Liver (tissue), 9 donors: ENCODE results near the gene MPC1. TPM values are rescaled to one million over a fixed set of nuclear protein-coding genes. Genes with fewer than 3 reads are reported as not detected.

Source experiments
- DNase-seq: peaks from one replicate; pipeline ENCODE4 v3.0.0-alpha.2; 2017; ENCODE audit warnings: low spot score
- H3K27ac ChIP-seq, 2 donors: one replicate each; pipeline ENCODE4 v1.7.0; 2013; ENCODE audit warnings: inconsistent platforms in 2 of 2, low read length in 2 of 2, control low read depth in 1 of 2, low read depth in 1 of 2, mild to moderate bottlenecking in 1 of 2
- H3K27me3 ChIP-seq, 4 donors: one replicate each; pipeline versions ENCODE4 v1.6.1 to v1.7.0; 2013; ENCODE audit warnings: low read length in 3 of 4, inconsistent platforms in 1 of 4, mild to moderate bottlenecking in 1 of 4, moderate library complexity in 1 of 4; ENCODE audit not compliant: control insufficient read depth in 4 of 4, insufficient read depth in 4 of 4
- H3K36me3 ChIP-seq, 4 donors: one replicate each; pipeline versions ENCODE4 v1.6.1 to v1.7.0; 2013; ENCODE audit warnings: low read length in 3 of 4, mild to moderate bottlenecking in 3 of 4, low read depth in 1 of 4, moderate library complexity in 1 of 4; ENCODE audit not compliant: control insufficient read depth in 4 of 4, insufficient read depth in 3 of 4
- H3K4me1 ChIP-seq, 4 donors: one replicate each; pipeline versions ENCODE4 v1.6.1 to v1.7.0; 2013; ENCODE audit warnings: low read length in 3 of 4, mild to moderate bottlenecking in 3 of 4, moderate library complexity in 1 of 4; ENCODE audit not compliant: control insufficient read depth in 4 of 4, insufficient read depth in 4 of 4
- H3K4me3 ChIP-seq, 3 donors: one replicate each; pipeline versions ENCODE4 v1.6.1 to v1.7.0; 2013; ENCODE audit warnings: low read length in 3 of 3, control low read depth in 1 of 3, low read depth in 1 of 3, mild to moderate bottlenecking in 1 of 3
- H3K9ac ChIP-seq, 2 donors: one replicate each; pipeline ENCODE4 v1.7.0; 2013; ENCODE audit warnings: low read length in 2 of 2, mild to moderate bottlenecking in 2 of 2, moderate library complexity in 2 of 2, control low read depth in 1 of 2, low read depth in 1 of 2
- H3K9me3 ChIP-seq, 4 donors: one replicate each; pipeline versions ENCODE4 v1.6.1 to v1.7.0; 2013; ENCODE audit warnings: low read length in 3 of 4; ENCODE audit not compliant: control insufficient read depth in 4 of 4
- EGR1 ChIP-seq, 2 donors: IDR thresholded peaks; 2 replicates each; pipeline ENCODE4 v1.6.1; 2016 to 2018; ENCODE audit warnings: antibody characterized with exemption in 2 of 2, low read depth in 2 of 2
- FOXA1 ChIP-seq: IDR thresholded peaks from 2 replicates; pipeline ENCODE4 v1.6.1; 2016; ENCODE audit warnings: antibody characterized with exemption
- FOXA2 ChIP-seq: IDR thresholded peaks from 2 replicates; pipeline ENCODE4 v1.6.1; 2016; ENCODE audit warnings: antibody characterized with exemption
- GABPA ChIP-seq, 2 donors: IDR thresholded peaks in 1 of 2; conservative IDR thresholded peaks in 1 of 2; 2 replicates each; pipeline ENCODE4 v1.6.1; 2016; ENCODE audit warnings: antibody characterized with exemption in 2 of 2, mild to moderate bottlenecking in 1 of 2, moderate library complexity in 1 of 2
- HNF4A ChIP-seq, 2 donors: conservative IDR thresholded peaks; 2 replicates each; pipeline ENCODE4 v1.6.1; 2016; ENCODE audit warnings: antibody characterized with exemption in 2 of 2, mild to moderate bottlenecking in 2 of 2
- HNF4G ChIP-seq: IDR thresholded peaks from 2 replicates; pipeline ENCODE4 v1.6.1; 2016; ENCODE audit warnings: antibody characterized with exemption
- NR2F2 ChIP-seq: IDR thresholded peaks from 2 replicates; pipeline ENCODE4 v1.6.1; 2016; ENCODE audit warnings: antibody characterized with exemption
- RAD21 ChIP-seq, 2 donors: IDR thresholded peaks; 2 replicates each; pipeline ENCODE4 v1.6.1; 2016; ENCODE audit warnings: antibody characterized with exemption in 2 of 2, mild to moderate bottlenecking in 2 of 2
- RXRA ChIP-seq, 2 donors: IDR thresholded peaks; 2 replicates each; pipeline ENCODE4 v1.6.1; 2017 to 2018; ENCODE audit warnings: antibody characterized with exemption in 2 of 2, mild to moderate bottlenecking in 1 of 2
- SP1 ChIP-seq: IDR thresholded peaks from 2 replicates; pipeline ENCODE4 v1.6.1; 2018; ENCODE audit warnings: antibody characterized with exemption, mild to moderate bottlenecking
- TAF1 ChIP-seq: conservative IDR thresholded peaks from 2 replicates; pipeline ENCODE4 v1.6.1; 2016; ENCODE audit warnings: antibody characterized with exemption, mild to moderate bottlenecking
- YY1 ChIP-seq: IDR thresholded peaks from 2 replicates; pipeline ENCODE4 v1.6.1; 2016; ENCODE audit warnings: antibody characterized with exemption, mild to moderate bottlenecking
- WGBS: extraction: QIAGEN DNeasy Blood & Tissue Kit; methylation state at CpG from one replicate; pipeline ENCODE4 v1.1.7; 2013; 5-methylcytosine and 5-hydroxymethylcytosine counted together
- polyA plus RNA-seq, 2 donors: library from polyadenylated mRNA; stranded (reverse) in 1 of 2; unstranded in 1 of 2; fragments of 200-250 nt in 1 of 2; fragments of >200 nt in 1 of 2; fragmentation: Nextera tagmentation in 1 of 2; extraction: Ambion mirVana in 1 of 2; gene quantifications; one replicate each; pipeline versions ENCODE4 v1.2.1 to v1.2.3, GENCODE V29; 2013 to 2015
- total RNA-seq, 2 donors: library from RNA; depleted of rRNA; stranded (reverse); fragments of >200 nt; gene quantifications; one replicate each; pipeline ENCODE4 v1.2.3, GENCODE V29; 2014
- TF ChIP-seq, protein P1 (sequence below): fragments of 150-350 bp; IDR thresholded peaks from 2 replicates; pipeline ENCODE4 v1.5.1; 2017; ENCODE audit warnings: improper control_type of control experiment, low read depth, low read length; ENCODE audit not compliant: missing input control
- TF ChIP-seq, protein P2 (sequence below): IDR thresholded peaks from 2 replicates; pipeline ENCODE4 v1.6.1; 2016; ENCODE audit warnings: antibody characterized with exemption
- TF ChIP-seq, protein P3 (sequence below): IDR thresholded peaks from 2 replicates; pipeline ENCODE4 v1.6.1; 2016; ENCODE audit warnings: antibody characterized with exemption
- donor health status: healthy.
- donor health status: healthy.
- donor health status: healthy.
- donor health status: healthy.
- donor health status: healthy.

MPC1 gene
- total and polyA plus RNA-seq, 4 donors = 79.7 to 478 (median 237) TPM

DNA sequence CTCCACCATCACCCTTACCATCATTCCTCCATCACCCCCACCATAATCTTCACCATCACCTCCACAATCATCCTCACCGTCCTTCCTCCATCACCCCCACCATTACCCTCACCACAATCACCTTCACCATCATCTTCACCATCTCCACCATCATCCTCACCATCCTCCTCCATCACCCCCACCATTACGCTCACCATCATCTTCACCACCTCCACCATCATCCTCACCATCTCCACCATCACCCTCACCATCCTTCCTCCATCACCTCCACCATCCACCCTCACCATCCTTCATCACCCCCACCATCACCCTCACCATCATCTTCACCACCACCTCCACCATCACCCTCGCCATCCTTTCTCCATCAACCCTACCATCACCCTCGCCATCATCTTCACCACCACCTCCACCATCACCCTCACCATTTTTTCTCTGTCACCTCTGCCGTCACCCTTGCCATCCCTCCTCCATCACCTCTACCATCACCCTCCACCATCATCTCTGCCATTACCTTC is 33.1 kb upstream of the MPC1 start:
- H3K9me3 ChIP-seq = no peaks in the 10 kb centered on the region
- H3K4me3 ChIP-seq = no peak overlapping the region
- no peak overlapping the region for H3K9ac ChIP-seq
- H3K27me3 ChIP-seq = no peaks in the 10 kb centered on the region
- H3K36me3 ChIP-seq = peaks cover 0 to 2% (median 0%) of the 10 kb centered on the region in 4 donors
- no peak for DNase-seq
- TF ChIP-seq HNF4G (no peak), RAD21 (IDR thresholded peaks at IDR 0.05) (no peak), EGR1 (IDR thresholded peaks at IDR 0.05; ENCODE audit: low read depth in 2 of 2) (no peak), GABPA (IDR thresholded peaks at IDR 0.05 in 1 of 2, conservative IDR thresholded peaks at IDR 0.05 in 1 of 2) (no peak), SP1 (no peak), FOXA2 (no peak), TAF1 (no peak), HNF4A (conservative IDR thresholded peaks at IDR 0.05) (no peak), FOXA1 (no peak), RXRA (IDR thresholded peaks at IDR 0.05) (no peak)
- TF ChIP-seq, protein P1, sequence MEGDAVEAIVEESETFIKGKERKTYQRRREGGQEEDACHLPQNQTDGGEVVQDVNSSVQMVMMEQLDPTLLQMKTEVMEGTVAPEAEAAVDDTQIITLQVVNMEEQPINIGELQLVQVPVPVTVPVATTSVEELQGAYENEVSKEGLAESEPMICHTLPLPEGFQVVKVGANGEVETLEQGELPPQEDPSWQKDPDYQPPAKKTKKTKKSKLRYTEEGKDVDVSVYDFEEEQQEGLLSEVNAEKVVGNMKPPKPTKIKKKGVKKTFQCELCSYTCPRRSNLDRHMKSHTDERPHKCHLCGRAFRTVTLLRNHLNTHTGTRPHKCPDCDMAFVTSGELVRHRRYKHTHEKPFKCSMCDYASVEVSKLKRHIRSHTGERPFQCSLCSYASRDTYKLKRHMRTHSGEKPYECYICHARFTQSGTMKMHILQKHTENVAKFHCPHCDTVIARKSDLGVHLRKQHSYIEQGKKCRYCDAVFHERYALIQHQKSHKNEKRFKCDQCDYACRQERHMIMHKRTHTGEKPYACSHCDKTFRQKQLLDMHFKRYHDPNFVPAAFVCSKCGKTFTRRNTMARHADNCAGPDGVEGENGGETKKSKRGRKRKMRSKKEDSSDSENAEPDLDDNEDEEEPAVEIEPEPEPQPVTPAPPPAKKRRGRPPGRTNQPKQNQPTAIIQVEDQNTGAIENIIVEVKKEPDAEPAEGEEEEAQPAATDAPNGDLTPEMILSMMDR = no peak
- TF ChIP-seq, protein P2, sequence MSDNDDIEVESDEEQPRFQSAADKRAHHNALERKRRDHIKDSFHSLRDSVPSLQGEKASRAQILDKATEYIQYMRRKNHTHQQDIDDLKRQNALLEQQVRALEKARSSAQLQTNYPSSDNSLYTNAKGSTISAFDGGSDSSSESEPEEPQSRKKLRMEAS = no peak
- TF ChIP-seq, protein P3, sequence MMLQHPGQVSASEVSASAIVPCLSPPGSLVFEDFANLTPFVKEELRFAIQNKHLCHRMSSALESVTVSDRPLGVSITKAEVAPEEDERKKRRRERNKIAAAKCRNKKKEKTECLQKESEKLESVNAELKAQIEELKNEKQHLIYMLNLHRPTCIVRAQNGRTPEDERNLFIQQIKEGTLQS = no peak
- WGBS = 73% methylated on average over 5 of the region's 5 CpGs
- no peak overlapping the region for H3K27ac ChIP-seq
- peaks cover 0 to 12% (median 2%) of the 10 kb centered on the region in 4 donors for H3K4me1 ChIP-seq

DNA sequence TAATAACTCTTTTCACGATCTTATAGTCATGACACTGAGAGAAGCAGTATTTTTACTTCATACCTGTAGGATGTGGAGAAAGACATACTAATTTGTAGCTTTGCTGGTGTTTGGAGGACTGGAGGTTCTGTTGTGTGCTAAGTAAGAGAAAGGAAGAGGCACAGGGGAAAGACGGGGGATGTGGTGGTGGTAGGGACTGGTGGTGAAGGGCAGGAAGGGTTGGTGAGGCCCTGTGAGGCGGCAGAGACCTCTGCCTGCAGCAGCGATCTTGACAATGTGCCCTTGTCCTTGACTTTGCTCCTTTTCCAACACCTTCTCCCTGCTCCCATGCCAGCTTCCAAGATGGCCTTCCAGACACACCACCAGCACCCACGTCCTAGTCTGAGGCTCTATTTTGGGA is 32.6 kb upstream of the MPC1 start:
- no peak for TF ChIP-seq YY1
- TF ChIP-seq, protein P1 = no peak
- no peak for TF ChIP-seq FOXA2
- Histone ChIP-seq H3K27me3 (no peaks in the 10 kb centered on the region), H3K27ac (no peak overlapping the region), H3K4me3 (no peak overlapping the region), H3K9ac (no peak overlapping the region), H3K4me1 (peaks cover 0 to 6% (median 2%) of the 10 kb centered on the region in 4 donors), H3K9me3 (no peaks in the 10 kb centered on the region), H3K36me3 (peaks cover 0 to 2% (median 0%) of the 10 kb centered on the region in 4 donors)
- 84% methylated on average over 5 of the region's 5 CpGs for WGBS
- DNase-seq = no peak

DNA sequence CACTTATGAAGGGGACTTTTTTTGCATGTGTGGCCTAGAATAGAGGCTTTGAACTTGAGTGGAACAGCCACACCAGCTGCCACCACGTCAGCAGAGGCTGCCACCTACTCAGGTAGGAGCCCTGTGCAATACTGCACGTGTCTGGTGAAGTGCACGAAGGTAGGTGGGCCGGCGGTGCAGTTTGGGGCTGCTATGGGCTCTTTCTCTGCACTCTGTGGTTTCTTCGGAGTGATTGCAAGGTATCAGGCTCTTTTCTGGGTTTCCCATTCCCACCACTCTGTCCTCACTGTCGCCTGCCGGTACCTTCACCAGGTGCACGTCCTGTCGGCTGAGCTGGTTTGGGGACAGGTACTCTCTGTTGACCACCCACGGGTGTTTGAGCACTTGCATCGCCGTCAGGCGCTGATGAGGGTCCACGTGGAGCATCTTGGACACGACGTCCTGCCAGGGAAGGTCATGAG is 30.8 kb upstream of the MPC1 start:
- Histone ChIP-seq H3K4me1 (peaks cover 0 to 13% (median 6%) of the 10 kb centered on the region in 4 donors), H3K27ac (no peak overlapping the region), H3K9me3 (no peaks in the 10 kb centered on the region), H3K9ac (no peak overlapping the region), H3K4me3 (no peak overlapping the region), H3K36me3 (peaks cover 0 to 2% (median 0%) of the 10 kb centered on the region in 4 donors), H3K27me3 (no peaks in the 10 kb centered on the region)
- DNase-seq = no peak
- TF ChIP-seq, protein P2 = no peak
- TF ChIP-seq SP1 (no peak), NR2F2 (no peak)
- WGBS = 98% methylated on average over 17 of the region's 17 CpGs
